Endothelial cell of umbilical vein (primary cell): ENCODE measurements around the gene ACTL7A. TPM values are rescaled to one million over a fixed set of nuclear protein-coding genes. Genes with fewer than 3 reads are reported as not detected.

Source experiments
- BruUV-seq: library from RNA; stranded (reverse); fragments of 400-500 nt; replicated peaks from 2 replicates; lab custom pipeline; 2021; lab: Mats Ljungman, UMichigan
- CTCF ChIA-PET: fragments of 300-600, 350-600 bp; sonication (Branson Sonifier 250); formaldehyde crosslinking; loops from one replicate; lab custom pipeline; 2021; ENCODE audit warnings: antibody characterized with exemption, inconsistent platforms; lab: Charles Lee
- POLR2A ChIA-PET: fragments of 300-600, 350-600 bp; sonication (Branson Sonifier 250); formaldehyde crosslinking; loops from one replicate; lab custom pipeline; 2021; ENCODE audit warnings: antibody characterized with exemption, inconsistent platforms; lab: Charles Lee
- DNase-seq: peaks from one replicate; pipeline ENCODE4 v3.0.0-alpha.2; 2011; ENCODE audit warnings: low read depth, low spot score
- FAIRE-seq: peaks from 2 replicates; lab custom pipeline; 2011; peaks lifted over from hg19 to GRCh38; lab: Jason Lieb, UNC
- H2AFZ ChIP-seq: 2 replicates; pipeline ENCODE4 v1.6.0; 2012; ENCODE audit warnings: low read depth, low read length, control low read depth, inconsistent platforms
- H3K27ac ChIP-seq: 2 replicates; pipeline ENCODE4 v1.5.1; 2011; ENCODE audit warnings: low read depth, mild to moderate bottlenecking, control low read depth, low read length, moderate library complexity; ENCODE audit not compliant: insufficient read depth
- H3K27me3 ChIP-seq, 2 experiments: 2 replicates each; pipeline versions ENCODE4 v1.6.0 to v1.6.1; 2011; ENCODE audit warnings: low read length in 2 of 2, mixed read lengths in 1 of 2; ENCODE audit not compliant: control insufficient read depth in 2 of 2, insufficient read depth in 2 of 2
- H3K36me3 ChIP-seq, 2 experiments: 2 replicates in 1 of 2; 3 replicates in 1 of 2; pipeline ENCODE4 v1.5.1; 2011; ENCODE audit warnings: low read length in 2 of 2, mild to moderate bottlenecking in 1 of 2, moderate library complexity in 1 of 2; ENCODE audit not compliant: control insufficient read depth in 2 of 2, insufficient read depth in 2 of 2; ENCODE audit errors: extremely low read depth in 1 of 2
- H3K4me1 ChIP-seq: 3 replicates; pipeline ENCODE4 v1.5.1; 2011; ENCODE audit warnings: mild to moderate bottlenecking, low read length; ENCODE audit not compliant: control insufficient read depth, insufficient read depth; ENCODE audit errors: extremely low read depth
- H3K4me2 ChIP-seq: 2 replicates; pipeline ENCODE4 v1.6.1; 2011; ENCODE audit warnings: low read length, control low read depth, mixed read lengths; ENCODE audit not compliant: insufficient read depth
- H3K4me3 ChIP-seq, 3 experiments: fragments of 200-600 bp in 1 of 3; sonication (generic), shearing (Covaris generic) in 1 of 3; replicated peaks in 1 of 3; 2 replicates each; pipeline ENCODE4 v1.5.1; 2011 to 2016; ENCODE audit warnings: control low read depth in 3 of 3, low read length in 3 of 3, mild to moderate bottlenecking in 2 of 3, inconsistent platforms in 1 of 3, low read depth in 1 of 3, moderate library complexity in 1 of 3; ENCODE audit not compliant: insufficient read depth in 1 of 3
- H3K79me2 ChIP-seq: 2 replicates; pipeline ENCODE4 v1.6.0; 2012; ENCODE audit warnings: low read length, inconsistent platforms; ENCODE audit not compliant: control insufficient read depth, insufficient read depth
- H3K9ac ChIP-seq: replicated peaks from 2 replicates; pipeline ENCODE3; 2011; ENCODE audit warnings: low read length, control low read depth; ENCODE audit not compliant: insufficient read depth; ENCODE audit errors: extremely low read depth
- H3K9me1 ChIP-seq: replicated peaks from 3 replicates; pipeline ENCODE4 v1.6.0; 2011; ENCODE audit warnings: mild to moderate bottlenecking, low read length; ENCODE audit not compliant: control insufficient read depth, insufficient read depth; ENCODE audit errors: extremely low read depth
- H3K9me3 ChIP-seq: replicated peaks from 2 replicates; pipeline ENCODE4 v1.5.1; 2012; ENCODE audit warnings: low read length, inconsistent platforms; ENCODE audit not compliant: control insufficient read depth, insufficient read depth
- H4K20me1 ChIP-seq: replicated peaks from 2 replicates; pipeline ENCODE3; 2011; ENCODE audit warnings: mild to moderate bottlenecking, low read length; ENCODE audit not compliant: control insufficient read depth, insufficient read depth; ENCODE audit errors: extremely low read depth
- CTCF ChIP-seq, 2 donors: IDR thresholded peaks; 1 replicate in 1 of 2; 2 replicates in 1 of 2; pipeline ENCODE4 v1.5.1; 2011; ENCODE audit warnings: low read length in 2 of 2, mild to moderate bottlenecking in 2 of 2, moderate library complexity in 2 of 2, control low read depth in 1 of 2, inconsistent platforms in 1 of 2, low read depth in 1 of 2; ENCODE audit not compliant: insufficient read depth in 1 of 2; ENCODE audit errors: extremely low read depth in 1 of 2
- EZH2 ChIP-seq: IDR thresholded peaks from 2 replicates; pipeline ENCODE4 v1.6.1; 2012; ENCODE audit warnings: borderline replicate concordance, low read depth, mild to moderate bottlenecking, moderate library complexity, low read length, inconsistent platforms; ENCODE audit not compliant: severe bottlenecking
- FOS ChIP-seq: IDR thresholded peaks from 2 replicates; pipeline ENCODE4 v1.6.1; 2011; ENCODE audit warnings: mild to moderate bottlenecking, low read length, moderate library complexity, borderline replicate concordance; ENCODE audit not compliant: insufficient read depth
- GATA2 ChIP-seq: IDR thresholded peaks from 2 replicates; pipeline ENCODE4 v1.7.0; 2011; ENCODE audit warnings: low read depth, mild to moderate bottlenecking, moderate library complexity, mixed read lengths, low read length; ENCODE audit not compliant: insufficient read length, insufficient read depth
- JUN ChIP-seq: IDR thresholded peaks from 2 replicates; pipeline ENCODE4 v1.6.1; 2011; ENCODE audit warnings: borderline replicate concordance, low read depth; ENCODE audit not compliant: insufficient read length, insufficient read depth
- MYC ChIP-seq: IDR thresholded peaks from one replicate; pipeline ENCODE4 v1.6.1; 2011; ENCODE audit warnings: mild to moderate bottlenecking, low read depth, low read length
- POLR2A ChIP-seq: IDR thresholded peaks from 2 replicates; pipeline ENCODE4 v1.6.1; 2012; ENCODE audit warnings: low read depth, mild to moderate bottlenecking, control low read depth, low read length
- POLR2AphosphoS5 ChIP-seq: IDR thresholded peaks from 2 replicates; pipeline ENCODE4 v1.6.1; 2012; ENCODE audit warnings: low read depth, mild to moderate bottlenecking, control low read depth, low read length, moderate library complexity; ENCODE audit not compliant: insufficient read depth
- dilution Hi-C: fragments of 300-500 bp; cut with MboI; formaldehyde crosslinking; loops from one replicate; pipeline ENCODE4 v1.15.0; 2019; ENCODE audit warnings: low sequenced_read_pairs; ENCODE audit not compliant: extremely low pct_ligation_motif_present
- intact Hi-C: fragments of 100-400 bp; cut with micrococcal nuclease; formaldehyde crosslinking; loops from one replicate; pipeline ENCODE4 v1.10.0; 2022
- polyA plus RNA-seq, 4 experiments: library from polyadenylated mRNA; depleted of rRNA in 3 of 4; stranded (reverse) in 3 of 4; unstranded in 1 of 4; fragments of >200 nt; gene quantifications; 2 replicates each; pipeline versions ENCODE4 v1.2.1 to v1.2.3, GENCODE V29; 2011 to 2012; ENCODE audit warnings: missing spikeins in 1 of 4
- total RNA-seq: library from RNA; stranded (reverse); gene quantifications from 2 replicates; pipeline ENCODE4 v1.2.3, GENCODE V29; 2021
- TF ChIP-seq, protein P1 (sequence below): IDR thresholded peaks from 2 replicates; pipeline ENCODE4 v1.6.1; 2011; ENCODE audit not compliant: insufficient read depth, insufficient read length

The ACTL7A gene
- total and polyA plus RNA-seq, 2 donors (not counting 3 experiments of a cell fraction or from before 2014, with no cell fraction given) = not detected

DNA sequence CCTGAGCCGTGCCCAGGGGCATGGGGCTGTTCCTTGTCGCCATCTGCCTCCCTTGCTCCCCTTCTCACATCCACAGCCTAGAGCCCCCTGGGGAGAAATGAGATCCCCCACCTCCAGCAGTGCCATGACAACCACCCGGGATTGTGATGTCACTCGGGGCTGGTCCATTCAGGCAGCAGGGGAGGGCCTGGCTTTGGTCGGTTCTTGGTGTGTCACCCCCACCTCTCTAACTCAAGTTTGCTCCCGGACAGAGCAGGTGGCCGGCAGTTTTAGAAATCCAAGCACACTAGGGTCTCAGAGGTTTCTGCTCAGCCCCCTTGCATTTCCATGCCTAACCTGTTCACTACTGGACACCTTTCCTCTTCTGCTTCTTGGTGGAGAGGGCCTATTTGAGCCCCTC lies 6.2 kb upstream of the ACTL7A start, which contains the start of gene ACTL7B:
Gene ACTL7B, minus strand, starts transcription at position 99 of the 400 bp plus-strand sequence. Its CDS starts 56 bp downstream, at position 43.
- Histone ChIP-seq H3K9me3 (no peaks in the 10 kb centered on the region), H3K27ac (no peak within 1 kb of the TSS), H3K4me1 (no peaks in the 10 kb centered on the region), H2AFZ (no peak within 1 kb of the TSS), H3K4me3 (no peak within 1 kb of the TSS), H3K9ac (no peak within 1 kb of the TSS), H4K20me1 (no peaks in the 10 kb centered on the region), H3K4me2 (no peak within 1 kb of the TSS), H3K36me3 (no peaks in the 10 kb centered on the region), H3K9me1 (no peaks in the 10 kb centered on the region), H3K27me3 (peaks cover 0 to 2% of the 10 kb centered on the region in 2 experiments), H3K79me2 (no peaks in the 10 kb centered on the region)
- dilution Hi-C loops (no loop called here), intact Hi-C loops (no loop called here)
- CTCF ChIA-PET = no interaction called here
- DNase-seq (no peak), FAIRE-seq (no peak)
- TF ChIP-seq EZH2 (no peak), POLR2AphosphoS5 (no peak), GATA2 (no peak), MYC (no peak), JUN (no peak), POLR2A (no peak), FOS (no peak), CTCF (IDR thresholded peaks at IDR 0.05; ENCODE audit: extremely low read depth in 1 of 2, insufficient read depth in 1 of 2, low read depth in 1 of 2, low read length in 2 of 2) (no peak)
- TF ChIP-seq, protein P1, sequence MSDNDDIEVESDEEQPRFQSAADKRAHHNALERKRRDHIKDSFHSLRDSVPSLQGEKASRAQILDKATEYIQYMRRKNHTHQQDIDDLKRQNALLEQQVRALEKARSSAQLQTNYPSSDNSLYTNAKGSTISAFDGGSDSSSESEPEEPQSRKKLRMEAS = no peak
- BruUV-seq = no TSS peak
- POLR2A ChIA-PET = no interaction called here
